AG09309 (cell line): ENCODE results near the gene CRYBG1.

Experiments used
- DNase-seq: peaks from one replicate; pipeline ENCODE4 v3.0.0-alpha.2; 2010; ENCODE audit warnings: low read depth
- H3K4me3 ChIP-seq: 2 replicates; pipeline ENCODE4 v1.5.1; 2011; ENCODE audit warnings: mild to moderate bottlenecking, low read depth, low read length, moderate library complexity; ENCODE audit not compliant: control insufficient read depth
- TF ChIP-seq, protein P1 (sequence below): IDR thresholded peaks from 2 replicates; pipeline ENCODE4 v1.5.1; 2011; ENCODE audit warnings: mild to moderate bottlenecking, low read depth, low read length, inconsistent platforms; ENCODE audit not compliant: insufficient read depth, control insufficient read depth; ENCODE audit errors: missing control alignments

CRYBG1 gene

DNA sequence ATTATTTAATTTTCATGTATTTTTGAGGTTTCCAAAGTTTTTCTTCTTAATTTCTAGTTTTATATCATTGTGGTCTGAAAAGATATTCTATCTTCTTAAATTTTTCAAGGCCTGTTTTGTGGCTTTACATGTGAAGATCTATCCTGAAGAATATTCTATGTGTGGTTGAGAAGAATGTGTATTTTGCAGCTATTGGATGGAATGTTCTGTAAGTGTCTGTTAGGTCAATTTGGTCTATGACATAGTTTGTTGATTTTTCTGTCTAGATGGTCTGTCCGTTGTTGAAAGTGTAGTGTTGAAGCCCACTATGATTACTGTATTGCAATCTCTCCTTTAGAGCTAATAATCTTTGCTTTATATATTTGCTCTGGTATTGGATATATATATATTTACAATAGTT lies 125.7 kb downstream of the CRYBG1 start:
- DNase-seq, result no peak
- TF ChIP-seq, protein P1, sequence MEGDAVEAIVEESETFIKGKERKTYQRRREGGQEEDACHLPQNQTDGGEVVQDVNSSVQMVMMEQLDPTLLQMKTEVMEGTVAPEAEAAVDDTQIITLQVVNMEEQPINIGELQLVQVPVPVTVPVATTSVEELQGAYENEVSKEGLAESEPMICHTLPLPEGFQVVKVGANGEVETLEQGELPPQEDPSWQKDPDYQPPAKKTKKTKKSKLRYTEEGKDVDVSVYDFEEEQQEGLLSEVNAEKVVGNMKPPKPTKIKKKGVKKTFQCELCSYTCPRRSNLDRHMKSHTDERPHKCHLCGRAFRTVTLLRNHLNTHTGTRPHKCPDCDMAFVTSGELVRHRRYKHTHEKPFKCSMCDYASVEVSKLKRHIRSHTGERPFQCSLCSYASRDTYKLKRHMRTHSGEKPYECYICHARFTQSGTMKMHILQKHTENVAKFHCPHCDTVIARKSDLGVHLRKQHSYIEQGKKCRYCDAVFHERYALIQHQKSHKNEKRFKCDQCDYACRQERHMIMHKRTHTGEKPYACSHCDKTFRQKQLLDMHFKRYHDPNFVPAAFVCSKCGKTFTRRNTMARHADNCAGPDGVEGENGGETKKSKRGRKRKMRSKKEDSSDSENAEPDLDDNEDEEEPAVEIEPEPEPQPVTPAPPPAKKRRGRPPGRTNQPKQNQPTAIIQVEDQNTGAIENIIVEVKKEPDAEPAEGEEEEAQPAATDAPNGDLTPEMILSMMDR, result no peak

DNA sequence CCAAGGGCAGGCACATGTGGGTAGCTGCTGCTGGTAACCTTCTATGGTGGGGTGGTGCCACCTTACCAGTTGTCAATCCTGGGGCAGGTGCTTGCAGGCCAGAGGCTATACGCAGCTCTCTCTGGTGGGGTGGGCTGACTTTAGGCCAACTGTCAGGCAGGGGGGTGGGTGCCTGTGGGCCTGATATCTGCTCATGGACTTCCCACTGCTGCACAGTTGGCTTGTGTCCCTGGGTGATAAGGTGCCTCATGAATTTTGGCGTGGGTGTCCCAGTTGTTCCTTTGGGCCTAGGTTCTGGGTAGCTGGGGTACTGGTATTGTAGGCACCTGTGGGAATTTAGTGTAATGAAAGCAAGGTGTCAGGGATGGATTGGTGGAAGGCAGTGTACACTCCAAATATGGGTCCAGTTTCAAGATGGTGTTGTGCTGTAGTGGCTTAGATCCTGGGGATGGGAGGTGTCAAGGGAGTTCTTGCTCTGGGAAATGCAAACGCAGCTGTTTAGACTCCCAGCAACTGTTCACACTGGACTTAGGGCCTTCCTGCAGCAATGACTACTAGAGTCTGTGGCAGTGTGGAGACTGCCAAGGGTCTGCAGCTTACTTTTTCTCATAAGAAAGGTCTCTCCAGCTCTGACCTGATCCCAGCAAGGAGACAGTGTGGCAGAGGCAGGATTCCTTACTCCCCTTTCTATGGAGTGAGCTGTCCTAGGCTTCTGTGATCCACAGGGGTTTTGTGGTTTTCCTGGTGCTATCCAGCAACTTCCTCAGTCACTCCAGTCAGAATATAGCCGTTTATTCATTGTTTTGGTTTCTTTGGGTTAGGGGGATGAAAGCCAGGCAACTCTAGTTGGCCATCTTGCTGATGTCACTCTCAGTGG lies 128.2 kb downstream of the CRYBG1 start:
- no peak for DNase-seq
- TF ChIP-seq, protein P1, result no peak
- no peak overlapping the region for H3K4me3 ChIP-seq

More for the DNA sequence above, 125.7 kb downstream of the CRYBG1 start:
- H3K4me3 ChIP-seq, result no peak overlapping the region

GRCh38 chr6:106490030-106490429 lies 129.5 kb downstream of the CRYBG1 start:
- TF ChIP-seq, protein P1, result no peak
- no peak overlapping the region for H3K4me3 ChIP-seq
- no peak for DNase-seq

DNA sequence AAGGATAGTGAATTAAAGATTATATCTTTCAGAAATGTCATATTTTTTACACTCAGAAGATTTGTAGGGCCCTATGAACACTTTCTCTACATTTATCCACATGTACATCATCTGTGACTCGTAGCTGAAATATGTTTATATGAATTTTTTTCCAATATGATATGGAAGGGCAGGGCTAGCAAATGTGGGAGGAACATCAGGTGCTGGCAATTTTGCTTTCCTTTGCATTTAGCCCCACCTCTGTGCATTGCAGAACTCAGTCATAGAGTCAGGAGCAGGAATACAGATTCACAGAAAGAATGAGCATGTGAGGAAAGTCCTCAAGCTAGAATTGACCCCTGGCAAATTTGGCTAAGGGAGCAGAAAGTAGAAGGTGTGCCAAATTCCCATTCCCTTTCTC lies 129.9 kb downstream of the CRYBG1 start:
- no peak overlapping the region for H3K4me3 ChIP-seq
- no peak for DNase-seq
- TF ChIP-seq, protein P1, result no peak

DNA sequence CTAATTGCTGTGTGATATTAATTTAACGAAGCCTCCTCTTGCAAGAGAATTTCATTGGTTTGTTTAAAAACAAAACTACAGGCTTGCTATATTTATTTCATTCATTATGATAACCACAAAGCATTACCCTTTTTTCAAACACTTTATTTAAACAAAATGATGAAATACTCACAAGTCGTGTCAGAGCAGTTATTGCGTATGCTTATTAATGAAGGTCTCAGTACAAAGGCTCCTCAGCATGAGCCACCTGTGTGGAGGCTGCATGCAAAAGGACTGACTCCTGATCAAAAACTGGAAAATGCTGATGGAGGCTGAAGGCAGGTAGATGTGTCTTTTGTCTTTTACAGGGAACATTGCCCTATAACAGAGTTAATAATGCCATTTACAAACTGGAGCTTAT lies 130.5 kb downstream of the CRYBG1 start:
- H3K4me3 ChIP-seq, result no peak overlapping the region
- TF ChIP-seq, protein P1, result no peak
- no peak for DNase-seq

DNA sequence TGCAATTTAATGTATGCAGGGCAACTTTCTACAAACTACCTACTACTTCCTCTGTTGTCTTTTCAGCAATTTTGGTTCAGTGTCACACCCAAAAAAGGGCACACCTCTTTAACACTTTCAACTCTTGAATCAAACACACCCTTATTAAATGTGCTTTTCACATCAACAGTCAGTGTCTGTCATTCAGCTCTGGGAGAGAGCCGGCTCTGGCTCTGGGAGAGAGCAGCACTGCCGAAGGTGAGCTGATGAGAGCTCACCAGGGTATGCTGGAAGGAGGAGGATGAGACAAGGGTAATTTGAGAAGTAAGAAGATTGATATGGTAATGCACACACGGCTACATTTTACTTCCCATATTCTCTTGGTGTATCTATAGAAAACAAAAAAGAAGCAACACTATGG lies 134.5 kb downstream of the CRYBG1 start:
- DNase-seq, result no peak
- TF ChIP-seq, protein P1, result no peak
- no peak overlapping the region for H3K4me3 ChIP-seq
